H1 (cell line): ENCODE measurements around the gene SOCS6. TPM values are rescaled to one million over a fixed set of nuclear protein-coding genes. Genes with fewer than 3 reads are reported as not detected.

ENCODE experiments used
- polyA plus RNA-seq, 7 experiments: library from polyadenylated mRNA; depleted of rRNA in 3 of 7; stranded (reverse) in 5 of 7; unstranded in 2 of 7; fragments of >200 nt in 5 of 7; fragments of 200-250 nt in 2 of 7; gene quantifications; 1 replicate in 5 of 7; 2 replicates in 1 of 7; 4 replicates in 1 of 7; pipeline versions ENCODE4 v1.2.1 to v1.2.3, GENCODE V29; 2011 to 2013; ENCODE audit warnings: missing spikeins in 2 of 7, mixed read lengths in 2 of 7
- total RNA-seq: library from RNA; stranded (reverse); fragmentation: NEBNext Ultra II Directional; extraction: Animal tissue kit (Norgen Biotek cat#: 25700); gene quantifications from 2 replicates; pipeline ENCODE4 v1.2.1, GENCODE V29; 2021
- TF ChIP-seq, protein P1 (sequence below): fragments of 300-600 bp; sonication (generic); IDR thresholded peaks from 2 replicates; pipeline ENCODE4 v1.7.1; 2012; ENCODE audit warnings: low read length, moderate library complexity, mild to moderate bottlenecking, inconsistent platforms; ENCODE audit not compliant: insufficient replicate concordance

The SOCS6 gene
- total and polyA plus RNA-seq, 2 of the 8 experiments (the other 6 are each of a cell fraction or from before 2014, with no cell fraction given) = 9.1 to 22.9 TPM

DNA sequence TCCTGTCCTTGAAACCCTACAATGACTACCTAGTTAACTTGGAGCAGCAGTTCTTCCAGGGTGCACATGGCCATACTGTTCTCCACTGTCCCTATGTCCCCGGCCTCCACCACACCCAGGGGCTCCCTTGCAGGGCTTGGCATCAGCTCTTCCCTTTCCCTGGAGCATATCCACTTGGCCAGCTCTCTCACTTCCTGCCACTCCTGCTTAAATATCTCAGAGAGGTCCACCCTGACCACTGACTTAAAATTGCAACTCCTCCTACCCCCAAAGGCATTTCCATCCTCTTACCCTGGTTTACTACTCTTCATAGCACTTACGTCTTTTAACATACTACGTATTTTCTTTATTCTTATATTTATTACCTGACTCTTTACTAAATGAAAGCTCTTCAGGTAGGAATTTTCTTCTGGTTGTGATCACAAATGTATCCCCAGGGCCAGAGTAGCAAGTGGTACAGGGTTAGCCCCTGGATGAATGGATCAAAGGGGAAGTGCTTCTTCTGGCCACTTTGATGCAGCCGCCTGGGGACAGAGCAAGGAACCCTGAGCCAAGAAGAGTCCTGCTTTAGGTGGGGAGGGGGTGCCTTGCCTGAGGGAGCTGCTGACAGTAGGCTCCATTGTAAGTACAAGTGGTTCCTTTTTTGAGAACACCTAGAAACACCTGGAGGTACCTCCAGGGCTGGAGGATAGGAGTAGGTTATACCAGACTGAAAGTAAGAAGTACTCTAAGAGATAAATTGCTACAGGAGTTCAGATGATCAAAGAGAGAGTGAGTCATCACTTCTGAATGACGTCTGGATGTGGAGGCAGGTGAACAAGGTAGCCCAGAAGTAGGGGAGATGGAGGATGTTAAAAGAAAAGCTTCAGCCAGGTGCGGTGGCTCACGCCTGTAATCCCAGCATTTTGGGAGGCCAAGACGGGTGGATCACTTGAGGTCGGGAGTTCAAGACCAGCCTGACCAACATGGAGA, 82.2 kb downstream of the SOCS6 start (continued):
- TF ChIP-seq, protein P1, sequence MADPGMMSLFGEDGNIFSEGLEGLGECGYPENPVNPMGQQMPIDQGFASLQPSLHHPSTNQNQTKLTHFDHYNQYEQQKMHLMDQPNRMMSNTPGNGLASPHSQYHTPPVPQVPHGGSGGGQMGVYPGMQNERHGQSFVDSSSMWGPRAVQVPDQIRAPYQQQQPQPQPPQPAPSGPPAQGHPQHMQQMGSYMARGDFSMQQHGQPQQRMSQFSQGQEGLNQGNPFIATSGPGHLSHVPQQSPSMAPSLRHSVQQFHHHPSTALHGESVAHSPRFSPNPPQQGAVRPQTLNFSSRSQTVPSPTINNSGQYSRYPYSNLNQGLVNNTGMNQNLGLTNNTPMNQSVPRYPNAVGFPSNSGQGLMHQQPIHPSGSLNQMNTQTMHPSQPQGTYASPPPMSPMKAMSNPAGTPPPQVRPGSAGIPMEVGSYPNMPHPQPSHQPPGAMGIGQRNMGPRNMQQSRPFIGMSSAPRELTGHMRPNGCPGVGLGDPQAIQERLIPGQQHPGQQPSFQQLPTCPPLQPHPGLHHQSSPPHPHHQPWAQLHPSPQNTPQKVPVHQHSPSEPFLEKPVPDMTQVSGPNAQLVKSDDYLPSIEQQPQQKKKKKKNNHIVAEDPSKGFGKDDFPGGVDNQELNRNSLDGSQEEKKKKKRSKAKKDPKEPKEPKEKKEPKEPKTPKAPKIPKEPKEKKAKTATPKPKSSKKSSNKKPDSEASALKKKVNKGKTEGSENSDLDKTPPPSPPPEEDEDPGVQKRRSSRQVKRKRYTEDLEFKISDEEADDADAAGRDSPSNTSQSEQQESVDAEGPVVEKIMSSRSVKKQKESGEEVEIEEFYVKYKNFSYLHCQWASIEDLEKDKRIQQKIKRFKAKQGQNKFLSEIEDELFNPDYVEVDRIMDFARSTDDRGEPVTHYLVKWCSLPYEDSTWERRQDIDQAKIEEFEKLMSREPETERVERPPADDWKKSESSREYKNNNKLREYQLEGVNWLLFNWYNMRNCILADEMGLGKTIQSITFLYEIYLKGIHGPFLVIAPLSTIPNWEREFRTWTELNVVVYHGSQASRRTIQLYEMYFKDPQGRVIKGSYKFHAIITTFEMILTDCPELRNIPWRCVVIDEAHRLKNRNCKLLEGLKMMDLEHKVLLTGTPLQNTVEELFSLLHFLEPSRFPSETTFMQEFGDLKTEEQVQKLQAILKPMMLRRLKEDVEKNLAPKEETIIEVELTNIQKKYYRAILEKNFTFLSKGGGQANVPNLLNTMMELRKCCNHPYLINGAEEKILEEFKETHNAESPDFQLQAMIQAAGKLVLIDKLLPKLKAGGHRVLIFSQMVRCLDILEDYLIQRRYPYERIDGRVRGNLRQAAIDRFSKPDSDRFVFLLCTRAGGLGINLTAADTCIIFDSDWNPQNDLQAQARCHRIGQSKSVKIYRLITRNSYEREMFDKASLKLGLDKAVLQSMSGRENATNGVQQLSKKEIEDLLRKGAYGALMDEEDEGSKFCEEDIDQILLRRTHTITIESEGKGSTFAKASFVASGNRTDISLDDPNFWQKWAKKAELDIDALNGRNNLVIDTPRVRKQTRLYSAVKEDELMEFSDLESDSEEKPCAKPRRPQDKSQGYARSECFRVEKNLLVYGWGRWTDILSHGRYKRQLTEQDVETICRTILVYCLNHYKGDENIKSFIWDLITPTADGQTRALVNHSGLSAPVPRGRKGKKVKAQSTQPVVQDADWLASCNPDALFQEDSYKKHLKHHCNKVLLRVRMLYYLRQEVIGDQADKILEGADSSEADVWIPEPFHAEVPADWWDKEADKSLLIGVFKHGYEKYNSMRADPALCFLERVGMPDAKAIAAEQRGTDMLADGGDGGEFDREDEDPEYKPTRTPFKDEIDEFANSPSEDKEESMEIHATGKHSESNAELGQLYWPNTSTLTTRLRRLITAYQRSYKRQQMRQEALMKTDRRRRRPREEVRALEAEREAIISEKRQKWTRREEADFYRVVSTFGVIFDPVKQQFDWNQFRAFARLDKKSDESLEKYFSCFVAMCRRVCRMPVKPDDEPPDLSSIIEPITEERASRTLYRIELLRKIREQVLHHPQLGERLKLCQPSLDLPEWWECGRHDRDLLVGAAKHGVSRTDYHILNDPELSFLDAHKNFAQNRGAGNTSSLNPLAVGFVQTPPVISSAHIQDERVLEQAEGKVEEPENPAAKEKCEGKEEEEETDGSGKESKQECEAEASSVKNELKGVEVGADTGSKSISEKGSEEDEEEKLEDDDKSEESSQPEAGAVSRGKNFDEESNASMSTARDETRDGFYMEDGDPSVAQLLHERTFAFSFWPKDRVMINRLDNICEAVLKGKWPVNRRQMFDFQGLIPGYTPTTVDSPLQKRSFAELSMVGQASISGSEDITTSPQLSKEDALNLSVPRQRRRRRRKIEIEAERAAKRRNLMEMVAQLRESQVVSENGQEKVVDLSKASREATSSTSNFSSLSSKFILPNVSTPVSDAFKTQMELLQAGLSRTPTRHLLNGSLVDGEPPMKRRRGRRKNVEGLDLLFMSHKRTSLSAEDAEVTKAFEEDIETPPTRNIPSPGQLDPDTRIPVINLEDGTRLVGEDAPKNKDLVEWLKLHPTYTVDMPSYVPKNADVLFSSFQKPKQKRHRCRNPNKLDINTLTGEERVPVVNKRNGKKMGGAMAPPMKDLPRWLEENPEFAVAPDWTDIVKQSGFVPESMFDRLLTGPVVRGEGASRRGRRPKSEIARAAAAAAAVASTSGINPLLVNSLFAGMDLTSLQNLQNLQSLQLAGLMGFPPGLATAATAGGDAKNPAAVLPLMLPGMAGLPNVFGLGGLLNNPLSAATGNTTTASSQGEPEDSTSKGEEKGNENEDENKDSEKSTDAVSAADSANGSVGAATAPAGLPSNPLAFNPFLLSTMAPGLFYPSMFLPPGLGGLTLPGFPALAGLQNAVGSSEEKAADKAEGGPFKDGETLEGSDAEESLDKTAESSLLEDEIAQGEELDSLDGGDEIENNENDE = no peak
